Vagina (tissue), 2 donors: ENCODE data around the gene KCTD15.

Experiments
- POLR2AphosphoS5 ChIP-seq, 2 donors: sonication (generic); formaldehyde crosslinking; IDR thresholded peaks; one replicate each; pipeline ENCODE4 v1.9.0; 2017; ENCODE audit warnings: antibody characterized with exemption in 2 of 2, mild to moderate bottlenecking in 2 of 2, low read depth in 1 of 2; ENCODE audit not compliant: insufficient read depth in 1 of 2
- TF ChIP-seq, protein P1 (sequence below), 3 experiments: fragments of 450-650 bp in 2 of 3; fragments of 200-600 bp in 1 of 3; sonication (generic) in 1 of 3; IDR thresholded peaks; one replicate each; pipeline ENCODE4 v1.5.1; 2017 to 2019; ENCODE audit warnings: antibody characterized with exemption in 3 of 3, mild to moderate bottlenecking in 2 of 3, moderate library complexity in 2 of 3

DNA sequence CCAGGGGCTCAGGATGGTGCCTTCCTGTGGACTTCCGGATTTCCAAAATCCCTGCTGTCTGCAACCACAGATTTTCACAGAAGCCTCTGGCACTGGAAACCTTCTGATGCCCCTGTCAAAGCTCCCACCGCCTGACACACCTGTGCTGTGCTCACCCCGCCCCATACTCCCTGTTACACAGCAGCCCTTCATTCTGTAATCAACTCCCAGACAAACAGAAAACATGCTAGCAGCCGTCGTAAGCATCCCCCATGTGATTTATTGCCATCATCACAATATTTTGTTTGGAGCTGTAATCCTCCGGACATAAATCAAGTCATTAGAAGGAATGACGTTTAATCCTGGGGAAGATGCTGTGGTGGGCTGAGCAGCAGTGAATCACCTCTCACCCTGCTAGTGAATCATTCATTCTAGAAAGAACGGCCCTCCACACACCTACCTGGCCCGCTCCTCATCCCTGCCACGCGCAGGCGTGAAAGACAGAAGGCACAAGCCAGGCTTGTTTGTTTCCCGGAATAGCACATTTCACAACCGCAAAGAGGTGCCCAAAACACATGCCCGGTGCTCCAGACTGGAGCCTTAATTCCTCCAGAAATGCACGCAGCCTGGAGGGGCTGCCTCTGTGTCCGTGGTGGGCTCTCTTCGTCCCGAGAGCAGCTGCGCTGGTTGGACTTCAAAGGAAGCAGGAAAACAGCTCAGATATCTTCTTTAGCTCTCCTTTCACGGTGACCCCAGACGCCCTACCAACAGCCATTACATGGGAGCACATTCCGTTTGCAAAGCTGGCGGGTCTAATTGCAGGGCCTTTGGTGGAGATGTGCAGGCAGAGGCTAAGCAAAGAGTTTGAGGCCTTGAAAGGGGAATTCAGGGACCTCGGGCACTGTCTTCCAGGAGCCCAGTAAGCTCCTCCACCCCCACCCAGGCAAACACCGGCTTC lies 41.3 kb upstream of the KCTD15 start:
- TF ChIP-seq, protein P1, sequence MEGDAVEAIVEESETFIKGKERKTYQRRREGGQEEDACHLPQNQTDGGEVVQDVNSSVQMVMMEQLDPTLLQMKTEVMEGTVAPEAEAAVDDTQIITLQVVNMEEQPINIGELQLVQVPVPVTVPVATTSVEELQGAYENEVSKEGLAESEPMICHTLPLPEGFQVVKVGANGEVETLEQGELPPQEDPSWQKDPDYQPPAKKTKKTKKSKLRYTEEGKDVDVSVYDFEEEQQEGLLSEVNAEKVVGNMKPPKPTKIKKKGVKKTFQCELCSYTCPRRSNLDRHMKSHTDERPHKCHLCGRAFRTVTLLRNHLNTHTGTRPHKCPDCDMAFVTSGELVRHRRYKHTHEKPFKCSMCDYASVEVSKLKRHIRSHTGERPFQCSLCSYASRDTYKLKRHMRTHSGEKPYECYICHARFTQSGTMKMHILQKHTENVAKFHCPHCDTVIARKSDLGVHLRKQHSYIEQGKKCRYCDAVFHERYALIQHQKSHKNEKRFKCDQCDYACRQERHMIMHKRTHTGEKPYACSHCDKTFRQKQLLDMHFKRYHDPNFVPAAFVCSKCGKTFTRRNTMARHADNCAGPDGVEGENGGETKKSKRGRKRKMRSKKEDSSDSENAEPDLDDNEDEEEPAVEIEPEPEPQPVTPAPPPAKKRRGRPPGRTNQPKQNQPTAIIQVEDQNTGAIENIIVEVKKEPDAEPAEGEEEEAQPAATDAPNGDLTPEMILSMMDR (IDR thresholded peaks at IDR 0.05), result no peak
- no peak for TF ChIP-seq POLR2AphosphoS5 (IDR thresholded peaks at IDR 0.05; ENCODE audit: insufficient read depth in 1 of 2, low read depth in 1 of 2)
